ENCODE measurements around the gene BUD13.

DNA sequence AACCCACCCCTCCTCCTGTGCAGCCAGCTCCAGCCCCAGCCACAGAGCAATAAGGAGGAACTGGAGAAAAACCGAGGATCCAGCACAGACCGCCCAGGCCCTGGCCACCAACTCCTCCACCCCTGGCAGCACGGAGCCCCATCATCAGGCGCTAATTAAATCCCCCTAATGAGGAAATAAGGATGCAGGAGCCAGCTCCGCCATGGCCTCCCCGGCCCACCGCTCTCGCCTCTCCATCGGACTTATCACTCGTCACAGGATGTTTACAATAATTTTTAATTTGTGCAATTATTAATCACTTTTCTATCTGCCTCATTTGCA is 42.6 kb downstream of the BUD13 start:
- TF ChIP-seq EP300 (conservative IDR thresholded peaks at IDR 0.05; ENCODE audit: poor library complexity, severe bottlenecking): no peak
- TF ChIP-seq CTCF (IDR thresholded peaks at IDR 0.05; ENCODE audit: poor library complexity, severe bottlenecking): no peak
